Left lobe of liver (tissue), 2 donors: ENCODE measurements around the gene RIPOR2. TPM values are rescaled to one million over a fixed set of nuclear protein-coding genes. Genes with fewer than 3 reads are reported as not detected.

ENCODE experiments used
- ATAC-seq: fragments of 200-7000 bp; cut with Tn5 transposase; one replicate; pipeline ENCODE4 v1.9.1; 2020; ENCODE audit warnings: mild to moderate bottlenecking, moderate library complexity
- DNase-seq: peaks from one replicate; pipeline ENCODE4 v3.0.0-alpha.2; 2020; ENCODE audit warnings: low spot score
- total RNA-seq: library from RNA; stranded (reverse); gene quantifications from one replicate; pipeline ENCODE4 v1.2.1, GENCODE V29; 2021
- donor health status: DM: no; HTN: no; CAD: no; lungs with moderate emphysema.
- donor health status: DM: no; HTN: yes; CAD: no.

Gene RIPOR2, protein sequence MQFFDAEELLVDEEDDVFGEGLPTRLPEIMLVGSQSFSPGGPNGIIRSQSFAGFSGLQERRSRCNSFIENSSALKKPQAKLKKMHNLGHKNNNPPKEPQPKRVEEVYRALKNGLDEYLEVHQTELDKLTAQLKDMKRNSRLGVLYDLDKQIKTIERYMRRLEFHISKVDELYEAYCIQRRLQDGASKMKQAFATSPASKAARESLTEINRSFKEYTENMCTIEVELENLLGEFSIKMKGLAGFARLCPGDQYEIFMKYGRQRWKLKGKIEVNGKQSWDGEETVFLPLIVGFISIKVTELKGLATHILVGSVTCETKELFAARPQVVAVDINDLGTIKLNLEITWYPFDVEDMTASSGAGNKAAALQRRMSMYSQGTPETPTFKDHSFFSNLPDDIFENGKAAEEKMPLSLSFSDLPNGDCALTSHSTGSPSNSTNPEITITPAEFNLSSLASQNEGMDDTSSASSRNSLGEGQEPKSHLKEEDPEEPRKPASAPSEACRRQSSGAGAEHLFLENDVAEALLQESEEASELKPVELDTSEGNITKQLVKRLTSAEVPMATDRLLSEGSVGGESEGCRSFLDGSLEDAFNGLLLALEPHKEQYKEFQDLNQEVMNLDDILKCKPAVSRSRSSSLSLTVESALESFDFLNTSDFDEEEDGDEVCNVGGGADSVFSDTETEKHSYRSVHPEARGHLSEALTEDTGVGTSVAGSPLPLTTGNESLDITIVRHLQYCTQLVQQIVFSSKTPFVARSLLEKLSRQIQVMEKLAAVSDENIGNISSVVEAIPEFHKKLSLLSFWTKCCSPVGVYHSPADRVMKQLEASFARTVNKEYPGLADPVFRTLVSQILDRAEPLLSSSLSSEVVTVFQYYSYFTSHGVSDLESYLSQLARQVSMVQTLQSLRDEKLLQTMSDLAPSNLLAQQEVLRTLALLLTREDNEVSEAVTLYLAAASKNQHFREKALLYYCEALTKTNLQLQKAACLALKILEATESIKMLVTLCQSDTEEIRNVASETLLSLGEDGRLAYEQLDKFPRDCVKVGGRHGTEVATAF
- 3.0 TPM for total RNA-seq

DNA sequence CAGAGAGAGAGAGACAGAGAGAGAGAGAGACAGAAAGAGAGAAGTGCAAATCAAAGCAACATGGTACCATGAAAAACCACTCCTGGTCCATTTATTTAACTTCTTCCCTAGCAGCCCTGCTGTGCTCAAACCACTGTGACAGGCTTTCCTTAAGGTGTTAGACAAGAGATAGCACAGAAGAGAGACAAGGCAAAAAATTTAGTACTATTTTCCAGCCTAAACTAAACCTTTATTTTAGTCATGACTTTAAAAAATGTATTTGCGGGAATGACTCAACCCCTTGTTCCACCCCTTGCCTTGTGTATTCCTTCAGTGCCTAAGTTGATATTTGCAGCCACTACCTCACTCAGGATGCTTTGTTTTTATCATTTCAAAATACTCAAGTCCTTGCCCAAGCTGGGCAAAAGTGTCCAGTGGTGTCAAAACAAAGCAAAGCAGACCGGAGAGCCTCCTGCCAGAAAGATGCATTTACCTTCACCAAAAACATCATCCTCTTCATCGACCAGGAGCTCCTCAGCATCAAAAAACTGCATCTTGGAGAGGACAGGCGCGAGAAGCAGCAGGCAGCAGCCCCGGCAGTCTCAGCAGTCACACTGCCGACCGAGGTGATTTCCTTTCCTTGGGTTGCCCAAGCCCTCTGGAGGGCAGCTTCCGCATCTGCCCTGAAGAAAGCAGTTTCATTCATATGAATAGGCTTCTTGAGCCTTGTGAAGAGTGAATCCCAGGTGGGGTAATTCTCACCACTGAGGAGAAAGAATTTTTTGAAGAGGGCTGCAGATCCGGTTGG, at the start of gene RIPOR2:
TSS of gene RIPOR2 (minus strand) at position 595 of the 787 bp plus-strand sequence. CDS start at position 533, 62 bp downstream.
- DNase-seq = no peak
- peak; percentile 44 for ATAC-seq

GRCh38 chr6:24985323-24985722, 49.6 kb upstream of the RIPOR2 start:
- DNase-seq = no peak
- ATAC-seq = no peak

DNA sequence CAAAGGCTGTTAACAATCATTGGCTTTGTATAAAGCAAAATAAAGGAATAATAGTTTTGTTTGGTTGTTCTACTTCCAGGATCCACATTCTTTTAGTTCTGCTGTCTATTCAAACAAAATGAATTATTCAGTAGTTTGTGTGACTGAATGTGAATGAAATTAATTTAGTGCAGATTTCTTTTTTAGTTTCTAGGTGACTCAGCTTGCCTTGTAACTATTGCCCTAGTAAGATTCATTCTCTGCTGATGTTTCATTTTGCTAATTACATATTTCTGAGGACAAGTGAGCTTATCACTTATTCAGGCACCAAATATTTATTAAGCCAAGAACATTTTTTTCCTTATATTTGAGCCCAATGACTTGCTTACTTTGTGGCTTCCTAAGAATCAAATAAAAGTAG, 46.5 kb upstream of the RIPOR2 start:
- ATAC-seq (no peak), DNase-seq (no peak)

- ATAC-seq = no peak
- no peak for DNase-seq
These were observed 45.6 kb upstream of the RIPOR2 start for GRCh38 chr6:24981386-24981760.

DNA sequence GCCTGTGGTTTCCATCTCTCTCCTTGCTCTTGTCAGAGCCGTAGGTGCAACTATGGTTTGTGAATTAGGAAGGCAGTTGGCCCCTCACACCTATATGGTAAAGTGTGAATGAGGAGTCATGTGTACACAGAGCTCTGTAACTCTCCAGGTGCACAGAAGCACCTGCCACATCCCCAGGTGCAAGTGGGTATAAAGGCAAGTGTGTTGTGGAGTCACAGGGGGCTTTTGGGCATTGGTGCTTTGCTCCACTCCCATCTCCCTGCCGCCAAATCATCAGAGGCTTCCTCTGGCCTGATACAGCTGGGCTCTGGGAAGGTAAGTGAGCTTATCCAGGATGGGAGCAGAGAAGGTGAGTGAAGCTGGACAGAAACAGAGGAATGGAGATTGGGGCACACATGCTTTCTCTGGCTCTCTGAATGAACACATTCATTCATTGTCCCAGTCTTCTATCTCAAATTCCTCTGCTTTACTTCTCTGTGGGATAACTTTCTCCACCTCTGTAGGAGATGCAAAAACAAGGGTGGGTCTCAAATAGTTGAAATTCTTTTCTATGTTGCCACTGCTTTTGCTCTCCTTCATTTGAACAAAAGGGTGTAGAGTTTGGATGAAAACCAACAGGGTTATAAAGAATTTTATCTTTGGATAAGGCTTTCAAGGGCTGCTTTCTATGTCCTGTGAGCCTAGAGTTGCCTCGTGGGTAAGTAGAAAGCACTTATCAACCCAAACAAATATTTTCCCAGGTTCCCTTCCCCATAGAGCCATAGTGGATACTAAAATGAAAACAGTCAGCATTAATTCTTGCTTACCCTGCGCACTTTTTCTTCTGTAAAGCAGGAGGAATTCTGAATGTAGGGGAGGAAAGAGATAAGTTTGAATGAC, 45.0 kb upstream of the RIPOR2 start:
- DNase-seq (no peak), ATAC-seq (no peak)

DNA sequence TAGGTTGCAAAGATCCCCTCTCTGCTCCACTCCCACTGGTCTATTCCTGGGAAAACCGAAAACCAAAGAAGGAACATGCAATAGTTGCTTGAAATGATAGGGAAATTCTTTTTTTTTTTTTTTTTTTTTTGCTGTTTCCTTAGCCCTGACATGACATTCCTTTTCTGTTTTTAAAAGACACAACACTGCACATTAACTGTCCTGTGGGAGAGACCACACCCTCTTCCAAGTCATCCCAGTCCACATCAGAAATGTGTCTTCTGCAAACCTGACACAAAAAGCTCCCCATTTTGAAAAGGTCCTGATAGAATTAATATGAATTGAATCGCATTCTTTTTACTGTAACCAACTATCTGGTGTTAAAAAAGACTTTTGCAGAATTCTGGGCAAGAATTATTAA, 43.4 kb upstream of the RIPOR2 start:
- DNase-seq = no peak
- no peak for ATAC-seq

DNA sequence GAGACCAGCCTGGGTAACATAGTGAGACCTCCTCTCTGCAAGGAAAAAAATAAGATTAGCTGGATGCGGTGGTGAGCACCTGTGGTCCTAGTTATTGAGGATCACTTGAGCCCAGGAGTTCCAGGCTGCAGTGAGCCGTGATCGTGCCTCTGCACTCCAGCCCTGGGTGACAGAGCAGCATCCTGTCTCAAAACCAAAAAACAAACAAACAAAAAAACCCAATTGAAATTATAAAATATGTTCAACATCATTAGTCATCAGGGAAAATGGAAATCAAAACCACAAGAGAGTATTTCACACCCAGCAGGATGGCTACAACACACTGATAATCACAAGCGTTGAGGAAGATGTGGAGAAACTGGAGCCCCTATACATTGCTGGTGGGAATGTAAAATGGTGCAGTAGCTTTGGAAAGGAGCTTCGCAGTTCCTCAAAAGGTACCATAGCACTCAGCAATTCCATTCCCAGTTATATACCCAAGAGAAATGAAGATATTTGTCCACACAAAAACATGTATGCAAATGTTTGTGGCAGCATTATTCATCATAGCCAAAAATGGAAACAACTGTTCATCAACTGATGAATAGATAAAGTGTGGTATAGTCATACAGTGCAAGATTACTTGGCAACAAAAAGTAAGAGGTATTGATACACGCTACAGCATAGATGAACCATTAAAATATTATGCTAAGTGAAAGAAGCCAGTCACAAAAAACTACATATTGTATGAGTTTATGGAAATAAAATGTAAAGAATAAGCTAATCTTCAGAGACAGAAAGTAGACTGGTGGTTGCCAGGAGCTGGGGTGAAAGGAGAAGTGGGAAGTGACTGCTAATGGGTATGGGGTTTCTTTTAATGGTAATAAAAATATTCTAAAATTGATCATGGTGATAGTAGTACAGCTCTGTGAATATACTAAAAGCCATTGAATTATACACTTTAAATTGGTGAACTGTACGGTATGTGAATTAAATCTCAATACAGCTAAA, 38.7 kb upstream of the RIPOR2 start:
- ATAC-seq (no peak), DNase-seq (no peak)

- ATAC-seq (no peak), DNase-seq (no peak)
These were observed 36.7 kb upstream of the RIPOR2 start for GRCh38 chr6:24972311-24972958.

- ATAC-seq (peak; percentile 64), DNase-seq (no peak)
These were observed 35.3 kb upstream of the RIPOR2 start for GRCh38 chr6:24971067-24971466.

DNA sequence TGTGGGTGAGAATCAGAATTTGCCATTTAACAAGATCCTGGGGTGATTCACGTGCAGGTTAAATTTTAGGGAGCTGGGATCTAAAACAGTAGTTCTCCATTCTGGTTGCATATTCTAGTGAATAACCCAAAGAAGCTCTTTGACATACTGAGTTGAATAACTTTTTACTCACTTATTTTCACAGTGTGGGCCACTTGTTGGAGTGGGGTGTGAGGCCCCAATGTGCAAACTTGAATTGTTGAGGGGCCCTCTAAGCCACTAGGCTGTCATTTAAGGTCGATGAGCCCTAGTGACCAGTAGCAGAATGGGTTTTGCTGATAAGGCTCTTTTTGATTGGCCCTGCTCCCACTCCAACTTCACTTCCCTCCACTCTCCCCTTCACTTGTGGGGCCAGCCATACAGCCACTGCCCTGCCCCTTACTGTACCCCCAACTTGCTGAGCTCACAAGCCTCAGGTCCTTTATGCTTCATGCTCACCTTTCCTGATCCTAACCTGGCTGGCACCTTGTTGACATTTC, 33.6 kb upstream of the RIPOR2 start:
- no peak for ATAC-seq
- DNase-seq = no peak

DNA sequence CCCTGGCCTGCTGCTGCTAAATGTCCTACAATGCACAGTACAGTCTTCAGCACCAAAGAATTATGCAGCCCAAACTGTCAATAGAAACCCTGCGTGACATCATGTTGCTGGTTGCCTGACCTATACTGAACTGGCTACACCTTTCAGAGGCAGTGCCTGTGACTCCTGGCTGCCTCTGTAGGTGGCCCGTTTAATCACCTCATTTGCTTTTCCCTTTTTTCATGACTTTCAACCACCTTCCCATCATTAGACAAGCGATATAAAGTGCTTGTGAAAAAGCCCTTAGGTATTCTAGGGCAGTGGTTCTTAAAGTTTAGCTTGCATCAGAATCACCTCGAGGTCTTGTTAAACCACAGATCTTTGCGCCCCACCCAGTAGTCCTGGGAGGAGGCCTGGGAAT, 33.0 kb upstream of the RIPOR2 start:
- no peak for ATAC-seq

GRCh38 chr6:24967211-24967610, 31.5 kb upstream of the RIPOR2 start:
- ATAC-seq = no peak
- DNase-seq = no peak

More for the DNA sequence above, 33.0 kb upstream of the RIPOR2 start:
- DNase-seq = no peak

GRCh38 chr6:24966381-24966780, 30.6 kb upstream of the RIPOR2 start:
- ATAC-seq (no peak), DNase-seq (no peak)

DNA sequence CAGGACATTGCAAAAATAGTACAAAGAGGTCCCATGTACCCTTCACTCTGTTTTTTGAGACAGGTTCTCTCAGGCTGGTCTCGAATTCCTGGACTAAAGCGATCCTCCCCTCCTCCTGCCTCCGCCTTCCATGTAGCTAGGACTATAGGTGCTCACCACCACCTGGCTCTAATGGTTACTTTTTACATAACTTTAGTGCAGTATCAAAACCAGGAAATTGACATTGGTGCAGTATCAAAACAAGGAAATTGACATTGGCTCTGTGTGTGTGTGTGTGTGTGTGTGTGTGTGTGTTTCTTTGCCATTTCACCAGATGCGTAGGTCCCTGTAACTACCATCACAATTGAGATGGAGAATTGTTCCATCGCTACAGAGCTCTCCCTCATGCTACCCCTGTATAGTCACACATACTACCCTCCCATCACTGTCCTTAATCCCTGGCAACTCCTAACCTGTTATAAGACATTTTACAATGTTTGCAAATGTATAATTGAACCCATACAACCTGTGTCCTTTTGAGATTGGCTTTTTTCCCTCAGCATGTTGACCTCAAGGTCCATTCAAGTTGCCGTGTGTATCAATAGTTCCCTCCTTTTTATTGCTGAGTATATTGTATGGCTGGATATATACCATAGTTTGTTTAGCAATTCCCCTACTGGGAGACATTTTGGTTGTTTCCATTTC, 28.3 kb upstream of the RIPOR2 start:
- ATAC-seq (no peak), DNase-seq (no peak)

DNA sequence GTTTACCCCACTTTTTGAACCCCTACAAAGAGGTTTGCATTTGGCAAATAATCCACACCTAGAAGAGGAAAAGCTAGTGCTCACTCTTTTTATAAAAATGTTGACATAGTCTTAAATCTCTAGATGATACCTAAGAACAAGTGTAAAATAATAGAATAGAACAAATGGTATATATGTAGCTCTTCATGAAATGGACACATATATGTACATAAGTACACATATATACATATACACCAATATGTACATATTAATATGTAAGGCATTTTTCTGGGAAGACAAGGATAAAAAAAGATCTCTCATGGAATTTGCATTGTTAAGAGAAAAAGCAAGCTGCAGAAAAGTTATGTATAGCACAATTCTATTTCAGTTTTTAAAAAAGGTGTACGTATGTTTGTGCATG, 27.6 kb upstream of the RIPOR2 start:
- DNase-seq (no peak), ATAC-seq (no peak)

- DNase-seq (no peak), ATAC-seq (no peak)
These were observed 26.1 kb upstream of the RIPOR2 start for GRCh38 chr6:24961852-24962251.

DNA sequence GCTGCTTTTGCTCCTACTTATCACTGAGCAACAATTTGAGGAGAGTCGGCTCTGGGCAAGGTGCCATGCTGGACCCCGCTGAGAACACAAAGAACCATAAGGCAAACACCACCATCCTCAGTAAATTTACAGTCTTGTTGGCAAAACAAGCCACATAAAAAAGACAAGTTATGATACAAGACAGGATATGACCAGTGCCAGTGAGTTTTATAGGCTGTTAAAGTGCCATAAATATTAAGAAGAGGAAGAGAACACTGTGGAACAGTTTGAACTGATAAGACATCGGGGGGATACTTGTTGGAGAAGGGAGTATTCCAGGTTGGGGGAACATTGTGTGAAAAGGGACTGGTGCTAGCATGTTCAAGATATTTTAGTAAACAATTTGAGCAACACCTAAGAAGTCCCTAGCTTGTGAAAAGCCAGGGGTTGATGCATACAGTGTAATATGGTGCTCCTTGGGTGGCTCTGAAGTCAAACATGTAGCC, 25.3 kb upstream of the RIPOR2 start:
- no peak for ATAC-seq
- no peak for DNase-seq
